Activated effector memory CD4-positive, alpha-beta T cell treated with Interleukin-2 at 50 U/mL for 16 hours (primary cell): Measurements from ENCODE around the gene ABCB11.

Experiments
- DNase-seq: peaks from one replicate; pipeline ENCODE4 v3.0.0-alpha.2; 2020

ABCB11 gene

GRCh38 chr2:169006665-169007064 lies 24.5 kb downstream of the ABCB11 start:
- DNase-seq = no peak

- no peak for DNase-seq
Observed at GRCh38 chr2:169005994-169006393, 25.1 kb downstream of the ABCB11 start.

- DNase-seq = no peak
Observed at GRCh38 chr2:169005080-169005598, 26.0 kb downstream of the ABCB11 start.

GRCh38 chr2:169002161-169002738 lies 28.9 kb downstream of the ABCB11 start:
- no peak for DNase-seq

- DNase-seq = no peak
Observed at GRCh38 chr2:169001116-169001815, 29.9 kb downstream of the ABCB11 start.

GRCh38 chr2:168999668-169000213 lies 31.4 kb downstream of the ABCB11 start:
- no peak for DNase-seq

- DNase-seq = no peak
Observed at GRCh38 chr2:168998609-168999211, 32.4 kb downstream of the ABCB11 start.

- DNase-seq = no peak
Observed at GRCh38 chr2:168997794-168998193, 33.3 kb downstream of the ABCB11 start.

GRCh38 chr2:168997118-168997521 lies 34.0 kb downstream of the ABCB11 start:
- DNase-seq = no peak

- no peak for DNase-seq
Observed at GRCh38 chr2:168995744-168996143, 35.4 kb downstream of the ABCB11 start.

- DNase-seq = no peak
Observed at GRCh38 chr2:168993538-168993937, 37.6 kb downstream of the ABCB11 start.

GRCh38 chr2:168992591-168993349 lies 38.4 kb downstream of the ABCB11 start:
- DNase-seq = no peak

GRCh38 chr2:168992026-168992425 lies 39.1 kb downstream of the ABCB11 start:
- no peak for DNase-seq

- no peak for DNase-seq
Observed at GRCh38 chr2:168988755-168989154, 42.4 kb downstream of the ABCB11 start.

- no peak for DNase-seq
Observed at GRCh38 chr2:168986398-168986943, 44.7 kb downstream of the ABCB11 start.

- no peak for DNase-seq
Observed at GRCh38 chr2:168981651-168982050, 49.5 kb downstream of the ABCB11 start.

GRCh38 chr2:168978461-168978861 lies 52.7 kb downstream of the ABCB11 start:
- DNase-seq = no peak

GRCh38 chr2:168977608-168978007 lies 53.5 kb downstream of the ABCB11 start:
- no peak for DNase-seq

- DNase-seq = no peak
Observed at GRCh38 chr2:168976034-168976654, 55.0 kb downstream of the ABCB11 start.

- no peak for DNase-seq
Observed at GRCh38 chr2:168974428-168974827, 56.7 kb downstream of the ABCB11 start.

GRCh38 chr2:168971261-168971660 lies 59.9 kb downstream of the ABCB11 start:
- DNase-seq = no peak

- no peak for DNase-seq
Observed at GRCh38 chr2:168970711-168971233, 60.4 kb downstream of the ABCB11 start.
